ENCODE results near the gene NRCAM. TPM values are rescaled to one million over a fixed set of nuclear protein-coding genes. Genes with fewer than 3 reads are reported as not detected.
A peak's percentile ranks its signal among the peaks of the same experiment; 100 is the strongest.

The NRCAM gene
- total and polyA plus RNA-seq, 2 experiments from 2014 or later, result 0.76 to 3.9 TPM

GRCh38 chr7:108497082-108497725, 41.0 kb upstream of the NRCAM start:
- Histone ChIP-seq H3K4me1 (ENCODE audit: low read depth) (no peaks in the 10 kb centered on the region), H3K4me3 (no peak overlapping the region), H3K9me3 (ENCODE audit: low read depth) (no peaks in the 10 kb centered on the region), H3K27me3 (no peaks in the 10 kb centered on the region), H3K36me3 (peaks cover 33% of the 10 kb centered on the region), H3K27ac (no peak overlapping the region)
- DNase-seq (ENCODE audit: low read depth in 1 of 2, low spot score in 1 of 2), result peak; percentile 54 to 72
- TF ChIP-seq CTCF (IDR thresholded peaks at IDR 0.05; ENCODE audit: low read depth, low read length), result peak; percentile 81

- Histone ChIP-seq H3K27ac (no peak overlapping the region), H3K4me3 (no peak overlapping the region), H3K27me3 (no peaks in the 10 kb centered on the region), H3K4me1 (ENCODE audit: low read depth) (no peaks in the 10 kb centered on the region), H3K9me3 (ENCODE audit: low read depth) (no peaks in the 10 kb centered on the region), H3K36me3 (peaks cover 30% of the 10 kb centered on the region)
- DNase-seq (ENCODE audit: low read depth in 1 of 2, low spot score in 1 of 2), result no peak
- no peak for TF ChIP-seq CTCF (IDR thresholded peaks at IDR 0.05; ENCODE audit: low read depth, low read length)
These were observed 36.5 kb upstream of the NRCAM start for GRCh38 chr7:108492742-108493141.

GRCh38 chr7:108488768-108489538, 32.7 kb upstream of the NRCAM start:
- peak overlapping the region; percentile 54 for H3K27ac ChIP-seq
- H3K4me1 ChIP-seq (ENCODE audit: low read depth), result no peaks in the 10 kb centered on the region
- H3K4me3 ChIP-seq, result no peak overlapping the region
- TF ChIP-seq CTCF (IDR thresholded peaks at IDR 0.05; ENCODE audit: low read depth, low read length), result peak; percentile 5
- peaks cover 11% of the 10 kb centered on the region for H3K36me3 ChIP-seq
- peak in 1 of 2 donors; percentile 50 for DNase-seq (ENCODE audit: low read depth in 1 of 2, low spot score in 1 of 2)
- no peaks in the 10 kb centered on the region for H3K9me3 ChIP-seq (ENCODE audit: low read depth)
- H3K27me3 ChIP-seq, result no peaks in the 10 kb centered on the region

GRCh38 chr7:108487646-108488045, 31.4 kb upstream of the NRCAM start:
- no peak overlapping the region for H3K4me3 ChIP-seq
- H3K9me3 ChIP-seq (ENCODE audit: low read depth), result no peaks in the 10 kb centered on the region
- no peaks in the 10 kb centered on the region for H3K4me1 ChIP-seq (ENCODE audit: low read depth)
- no peak for TF ChIP-seq CTCF (IDR thresholded peaks at IDR 0.05; ENCODE audit: low read depth, low read length)
- no peaks in the 10 kb centered on the region for H3K27me3 ChIP-seq
- H3K36me3 ChIP-seq, result peaks cover 11% of the 10 kb centered on the region
- no peak overlapping the region for H3K27ac ChIP-seq
- DNase-seq (ENCODE audit: low read depth in 1 of 2, low spot score in 1 of 2), result no peak

GRCh38 chr7:108486291-108486966, 30.2 kb upstream of the NRCAM start:
- H3K36me3 ChIP-seq, result peaks cover 8% of the 10 kb centered on the region
- H3K27ac ChIP-seq, result no peak overlapping the region
- H3K4me1 ChIP-seq (ENCODE audit: low read depth), result no peaks in the 10 kb centered on the region
- DNase-seq (ENCODE audit: low read depth in 1 of 2, low spot score in 1 of 2), result peak in 1 of 2 donors; percentile 50
- H3K27me3 ChIP-seq, result no peaks in the 10 kb centered on the region
- no peak overlapping the region for H3K4me3 ChIP-seq
- no peaks in the 10 kb centered on the region for H3K9me3 ChIP-seq (ENCODE audit: low read depth)
- TF ChIP-seq CTCF (IDR thresholded peaks at IDR 0.05; ENCODE audit: low read depth, low read length), result no peak

All from cardiac muscle cell (in vitro differentiated cells and primary cell).